Small intestine (tissue), 7 donors: ENCODE results near the gene ERGIC3. TPM values are rescaled to one million over a fixed set of nuclear protein-coding genes. Genes with fewer than 3 reads are reported as not detected.

Experiments
- DNase-seq, 2 donors: peaks; one replicate each; pipeline versions ENCODE4 v3.0.0 to v3.0.0-alpha.2; 2013
- FAIRE-seq: peaks from 2 replicates; lab custom pipeline; 2012; peaks lifted over from hg19 to GRCh38; lab: Jason Lieb, UNC
- H3K27ac ChIP-seq, 3 donors: one replicate each; pipeline ENCODE4 v1.5.1; 2013; ENCODE audit warnings: low read length in 2 of 3, mild to moderate bottlenecking in 2 of 3, control low read depth in 1 of 3, inconsistent platforms in 1 of 3, low read depth in 1 of 3, moderate library complexity in 1 of 3
- H3K27me3 ChIP-seq, 3 donors: one replicate each; pipeline ENCODE4 v1.6.1; 2013; ENCODE audit warnings: low read length in 3 of 3, inconsistent platforms in 1 of 3; ENCODE audit not compliant: control insufficient read depth in 3 of 3, insufficient read depth in 3 of 3
- H3K36me3 ChIP-seq, 3 donors: one replicate each; pipeline ENCODE4 v1.6.1; 2013; ENCODE audit warnings: low read length in 3 of 3, inconsistent platforms in 1 of 3, low read depth in 1 of 3, mild to moderate bottlenecking in 1 of 3, moderate library complexity in 1 of 3; ENCODE audit not compliant: control insufficient read depth in 3 of 3, insufficient read depth in 2 of 3
- H3K4me1 ChIP-seq, 3 donors: one replicate each; pipeline ENCODE4 v1.6.1; 2013; ENCODE audit warnings: low read length in 2 of 3, inconsistent platforms in 1 of 3, low read depth in 1 of 3, mild to moderate bottlenecking in 1 of 3, moderate library complexity in 1 of 3; ENCODE audit not compliant: control insufficient read depth in 3 of 3, insufficient read depth in 2 of 3
- H3K4me3 ChIP-seq, 3 donors: one replicate each; pipeline ENCODE4 v1.5.1; 2013; ENCODE audit warnings: low read length in 3 of 3, control low read depth in 1 of 3, inconsistent platforms in 1 of 3, low read depth in 1 of 3, mild to moderate bottlenecking in 1 of 3, moderate library complexity in 1 of 3
- H3K9me3 ChIP-seq, 2 donors: one replicate each; pipeline ENCODE4 v1.6.1; 2013; ENCODE audit warnings: low read depth in 1 of 2, low read length in 1 of 2; ENCODE audit not compliant: control insufficient read depth in 2 of 2, insufficient read depth in 1 of 2
- WGBS, 3 donors: extraction: QIAGEN DNeasy Blood & Tissue Kit; methylation state at CpG; one replicate each; pipeline ENCODE4 v1.1.7; 2013; 5-methylcytosine and 5-hydroxymethylcytosine counted together
- polyA plus RNA-seq, 4 donors: library from polyadenylated mRNA; stranded (reverse) in 3 of 4; unstranded in 1 of 4; fragments of 200-250 nt in 3 of 4; fragments of 120-200 nt in 1 of 4; gene quantifications; one replicate each; pipeline versions ENCODE4 v1.2.1 to v1.2.3, GENCODE V29; 2013
- donor health status: healthy with polysubstance abuse.
- donor health status: control.
- donor health status: control.
- donor health status: Bipolar disorder and iron deficiency.
- donor health status: healthy.

Gene ERGIC3
- polyA plus RNA-seq, 4 donors, result 198 to 270 (median 225) TPM

- DNase-seq, result no peak
- FAIRE-seq, result no peak
- Histone ChIP-seq H3K4me1 (peaks cover 0 to 5% (median 0%) of the 10 kb centered on the region in 3 donors), H3K9me3 (no peaks in the 10 kb centered on the region), H3K27me3 (no peaks in the 10 kb centered on the region), H3K27ac (no peak overlapping the region), H3K4me3 (no peak overlapping the region), H3K36me3 (peaks cover 5 to 83% (median 23%) of the 10 kb centered on the region in 3 donors)
- 79 to 93% (median 92%) methylated on average over 8 of the region's 8 CpGs for WGBS, 3 donors
These were observed 39.5 kb upstream of the ERGIC3 start for GRCh38 chr20:35502352-35502751.

- Histone ChIP-seq H3K9me3 (no peaks in the 10 kb centered on the region), H3K27me3 (no peaks in the 10 kb centered on the region), H3K4me1 (peaks cover 0 to 5% (median 0%) of the 10 kb centered on the region in 3 donors), H3K4me3 (no peak overlapping the region), H3K36me3 (peaks cover 2 to 85% (median 19%) of the 10 kb centered on the region in 3 donors), H3K27ac (no peak overlapping the region)
- no peak for FAIRE-seq
- DNase-seq, result no peak
- WGBS, 3 donors, result 95 to 96% (median 95%) methylated on average over 10 of the region's 10 CpGs
These were observed 38.6 kb upstream of the ERGIC3 start for GRCh38 chr20:35503281-35503680.

DNA sequence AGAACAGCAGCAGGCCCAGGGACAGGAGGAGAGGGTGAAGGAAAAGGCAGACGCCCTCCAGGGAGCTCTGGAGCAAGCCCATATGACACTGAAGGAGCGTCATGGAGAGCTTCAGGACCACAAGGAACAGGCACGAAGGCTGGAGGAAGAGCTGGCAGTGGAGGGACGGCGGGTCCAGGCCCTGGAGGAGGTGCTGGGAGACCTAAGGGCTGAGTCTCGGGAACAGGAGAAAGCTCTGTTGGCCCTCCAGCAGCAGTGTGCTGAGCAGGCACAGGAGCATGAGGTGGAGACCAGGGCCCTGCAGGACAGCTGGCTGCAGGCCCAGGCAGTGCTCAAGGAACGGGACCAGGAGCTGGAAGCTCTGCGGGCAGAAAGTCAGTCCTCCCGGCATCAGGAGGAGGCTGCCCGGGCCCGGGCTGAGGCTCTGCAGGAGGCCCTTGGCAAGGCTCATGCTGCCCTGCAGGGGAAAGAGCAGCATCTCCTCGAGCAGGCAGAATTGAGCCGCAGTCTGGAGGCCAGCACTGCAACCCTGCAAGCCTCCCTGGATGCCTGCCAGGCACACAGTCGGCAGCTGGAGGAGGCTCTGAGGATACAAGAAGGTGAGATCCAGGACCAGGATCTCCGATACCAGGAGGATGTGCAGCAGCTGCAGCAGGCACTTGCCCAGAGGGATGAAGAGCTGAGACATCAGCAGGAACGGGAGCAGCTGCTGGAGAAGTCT is 37.9 kb upstream of the ERGIC3 start:
- Histone ChIP-seq H3K27me3 (no peaks in the 10 kb centered on the region), H3K4me1 (peaks cover 0 to 5% (median 0%) of the 10 kb centered on the region in 3 donors), H3K9me3 (no peaks in the 10 kb centered on the region), H3K36me3 (peaks cover 2 to 85% (median 16%) of the 10 kb centered on the region in 3 donors), H3K27ac (no peak overlapping the region), H3K4me3 (no peak overlapping the region)
- WGBS, 3 donors, result 87 to 90% (median 89%) methylated on average over 16 of the region's 16 CpGs
- DNase-seq, result no peak
- FAIRE-seq, result no peak

DNA sequence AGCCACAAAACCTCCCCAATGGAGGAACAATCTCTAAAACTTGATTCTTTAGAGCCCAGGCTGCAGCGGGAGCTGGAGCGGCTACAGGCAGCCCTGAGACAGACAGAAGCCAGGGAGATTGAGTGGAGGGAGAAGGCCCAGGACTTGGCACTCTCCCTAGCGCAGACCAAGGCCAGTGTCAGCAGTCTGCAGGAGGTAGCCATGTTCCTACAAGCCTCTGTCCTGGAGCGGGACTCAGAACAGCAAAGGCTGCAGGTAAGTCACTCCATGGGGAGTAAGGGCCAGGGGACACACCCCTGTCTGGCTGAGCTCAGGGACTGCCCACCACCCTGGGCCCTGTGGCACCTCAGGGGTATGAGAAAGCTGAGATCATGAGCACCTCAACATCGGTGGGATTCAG is 37.1 kb upstream of the ERGIC3 start:
- no peak for DNase-seq
- H3K4me1 ChIP-seq, result peaks cover 0 to 5% (median 0%) of the 10 kb centered on the region in 3 donors
- WGBS, 3 donors, result 96 to 98% (median 98%) methylated on average over 5 of the region's 5 CpGs
- no peaks in the 10 kb centered on the region for H3K27me3 ChIP-seq
- no peaks in the 10 kb centered on the region for H3K9me3 ChIP-seq
- no peak overlapping the region for H3K27ac ChIP-seq
- no peak overlapping the region for H3K4me3 ChIP-seq
- peaks cover 2 to 90% (median 13%) of the 10 kb centered on the region in 3 donors for H3K36me3 ChIP-seq
- FAIRE-seq, result no peak

DNA sequence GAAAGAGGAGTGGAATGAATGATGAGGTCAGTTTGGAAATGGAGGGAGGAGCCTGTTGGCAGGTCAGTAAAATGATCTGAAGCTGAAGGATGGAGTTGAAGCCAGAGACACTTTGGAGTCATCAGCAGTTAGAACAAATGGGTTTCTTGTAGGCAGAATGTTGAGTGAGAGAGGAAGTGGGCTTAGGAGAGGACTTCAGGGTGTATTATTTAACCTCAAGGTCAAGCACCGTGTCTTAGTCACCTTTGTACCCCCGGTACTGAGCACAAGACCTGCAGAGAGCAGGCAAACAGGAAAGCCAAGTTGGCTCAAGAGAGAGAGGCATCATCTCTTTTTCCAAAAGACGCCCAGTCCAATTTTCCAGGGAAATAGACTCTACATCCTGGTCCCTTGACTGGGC is 35.7 kb upstream of the ERGIC3 start:
- no peak for FAIRE-seq
- no peak overlapping the region for H3K4me3 ChIP-seq
- H3K4me1 ChIP-seq, result peaks cover 0 to 5% (median 0%) of the 10 kb centered on the region in 3 donors
- H3K36me3 ChIP-seq, result peaks cover 4 to 91% (median 13%) of the 10 kb centered on the region in 3 donors
- no peaks in the 10 kb centered on the region for H3K9me3 ChIP-seq
- WGBS, 3 donors, result 54 to 72% (median 59%) methylated on average over 3 of the region's 3 CpGs
- DNase-seq, result no peak
- H3K27me3 ChIP-seq, result no peaks in the 10 kb centered on the region
- H3K27ac ChIP-seq, result no peak overlapping the region

DNA sequence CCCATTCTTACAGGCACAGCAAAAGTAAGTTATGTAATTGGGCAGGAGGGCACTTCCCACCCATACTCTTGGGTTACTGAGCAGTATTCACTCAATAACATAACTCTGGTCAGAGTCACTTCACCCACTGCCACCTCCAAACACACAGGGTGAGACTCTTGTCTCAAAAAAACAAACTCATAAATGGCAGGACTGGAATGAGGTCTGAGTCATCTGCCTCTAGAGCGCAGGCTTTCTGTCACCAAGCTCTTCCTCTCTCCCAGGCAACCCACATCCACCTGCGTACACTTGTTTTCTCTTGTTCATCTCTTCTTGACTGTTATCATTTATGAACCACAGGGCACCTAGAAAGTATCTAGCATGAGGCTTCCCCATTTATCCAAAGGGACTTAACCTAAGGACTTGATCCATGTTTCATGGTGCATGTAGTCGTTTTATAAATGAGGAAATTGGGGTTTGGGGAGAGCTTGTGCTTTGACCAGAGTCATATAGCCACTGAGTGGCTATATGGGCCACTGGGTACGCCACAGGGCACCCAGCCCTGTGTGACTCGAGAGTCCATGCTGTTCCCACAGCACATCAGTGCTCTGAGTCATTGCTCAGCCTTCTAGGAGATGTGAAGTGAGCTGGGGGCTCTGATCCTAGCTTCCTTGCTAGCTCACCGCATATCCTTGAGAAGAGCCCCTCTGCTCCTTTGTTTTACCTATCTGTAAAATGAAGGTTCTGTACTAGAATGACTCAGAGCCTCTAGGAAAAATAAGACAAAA is 34.8 kb upstream of the ERGIC3 start:
- no peak for FAIRE-seq
- no peak overlapping the region for H3K4me3 ChIP-seq
- DNase-seq, result no peak
- peaks cover 4 to 91% (median 12%) of the 10 kb centered on the region in 3 donors for H3K36me3 ChIP-seq
- 84 to 90% (median 88%) methylated on average over 6 of the region's 6 CpGs for WGBS, 3 donors
- peaks cover 0 to 5% (median 0%) of the 10 kb centered on the region in 3 donors for H3K4me1 ChIP-seq
- no peaks in the 10 kb centered on the region for H3K27me3 ChIP-seq
- no peaks in the 10 kb centered on the region for H3K9me3 ChIP-seq
- H3K27ac ChIP-seq, result no peak overlapping the region

DNA sequence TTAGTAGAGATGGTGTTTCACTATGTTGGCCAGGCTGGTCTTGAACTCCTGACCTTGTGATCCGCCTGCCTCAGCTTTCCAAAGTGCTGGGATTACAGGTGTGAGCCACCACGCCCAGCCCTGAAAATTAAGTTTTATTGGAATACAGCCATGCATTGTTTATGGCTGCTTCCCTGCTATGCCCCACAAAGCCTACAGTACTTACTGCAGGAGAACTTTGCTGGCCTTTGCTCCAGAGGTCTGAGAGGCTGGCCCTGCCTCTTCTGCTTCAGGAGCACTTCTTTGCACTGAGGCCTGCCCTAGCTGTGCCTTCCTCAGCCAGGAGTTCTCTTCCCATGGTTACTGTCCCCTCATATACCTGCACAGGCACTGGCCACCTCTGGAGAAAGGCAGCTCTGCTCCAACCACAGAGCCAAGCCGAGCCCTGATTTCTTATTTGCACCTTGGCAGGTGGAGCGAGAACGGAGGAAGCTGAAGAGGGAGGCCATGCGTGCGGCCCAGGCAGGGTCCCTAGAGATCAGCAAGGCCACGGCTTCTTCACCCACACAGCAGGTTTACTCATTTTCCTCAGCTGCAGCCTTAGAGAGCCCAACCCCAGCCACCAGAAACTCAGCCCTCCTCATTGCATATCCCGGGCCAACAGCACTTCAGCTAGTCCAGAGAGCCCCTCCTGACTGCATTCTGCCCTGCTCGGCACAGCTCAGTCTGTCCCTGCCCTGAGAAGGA is 33.2 kb upstream of the ERGIC3 start:
- WGBS, 3 donors, result 81 to 87% (median 85%) methylated on average over 10 of the region's 10 CpGs
- Histone ChIP-seq H3K9me3 (no peaks in the 10 kb centered on the region), H3K4me1 (peaks cover 0 to 5% (median 0%) of the 10 kb centered on the region in 3 donors), H3K27me3 (no peaks in the 10 kb centered on the region), H3K27ac (no peak overlapping the region), H3K36me3 (peaks cover 8 to 89% (median 8%) of the 10 kb centered on the region in 3 donors), H3K4me3 (no peak overlapping the region)
- FAIRE-seq (no peak), DNase-seq (no peak)
